ENCODE measurements around the gene SYT14.

The SYT14 gene

GRCh38 chr1:209996348-209996747 lies 58.3 kb downstream of the SYT14 start:
- no peak overlapping the region for H3K4me3 ChIP-seq (ENCODE audit: insufficient read depth, low read length, poor library complexity, severe bottlenecking)
- H3K79me2 ChIP-seq (ENCODE audit: insufficient read depth, low read length): no peaks in the 10 kb centered on the region
- no peaks in the 10 kb centered on the region for H3K27me3 ChIP-seq (ENCODE audit: low read length)
- H3F3A ChIP-seq (ENCODE audit: insufficient read depth): no peaks in the 10 kb centered on the region
- no peak overlapping the region for H3K4me2 ChIP-seq (ENCODE audit: low read depth, low read length, poor library complexity, severe bottlenecking)
- no peaks in the 10 kb centered on the region for H3K9me3 ChIP-seq (ENCODE audit: insufficient read depth, low read length)
- TF ChIP-seq EZH2phosphoT487 (conservative IDR thresholded peaks at IDR 0.05; ENCODE audit: low read length): no peak
- TF ChIP-seq CTCF (IDR thresholded peaks at IDR 0.05; ENCODE audit: insufficient read depth, low read length, poor library complexity, severe bottlenecking): no peak
- H3K27ac ChIP-seq (ENCODE audit: low read depth, low read length): no peak overlapping the region
- H3K9ac ChIP-seq (ENCODE audit: low read length): no peak overlapping the region
- no peak overlapping the region for H2AFZ ChIP-seq (ENCODE audit: low read depth, low read length, severe bottlenecking)
- no peaks in the 10 kb centered on the region for H3K36me3 ChIP-seq (ENCODE audit: low read length)
- H4K20me1 ChIP-seq (ENCODE audit: low read depth, low read length): no peaks in the 10 kb centered on the region
- H3K9me2 ChIP-seq (replicated peaks; ENCODE audit: insufficient read depth, low read length): no peaks in the 10 kb centered on the region

GRCh38 chr1:209999005-209999404 lies 61.0 kb downstream of the SYT14 start:
- Histone ChIP-seq H3K27ac (ENCODE audit: low read depth, low read length) (no peak overlapping the region), H3K9me2 (replicated peaks; ENCODE audit: insufficient read depth, low read length) (no peaks in the 10 kb centered on the region), H2AFZ (ENCODE audit: low read depth, low read length, severe bottlenecking) (no peak overlapping the region), H3K36me3 (ENCODE audit: low read length) (no peaks in the 10 kb centered on the region), H3K27me3 (ENCODE audit: low read length) (no peaks in the 10 kb centered on the region), H3K9ac (ENCODE audit: low read length) (no peak overlapping the region), H3K9me3 (ENCODE audit: insufficient read depth, low read length) (no peaks in the 10 kb centered on the region), H3K79me2 (ENCODE audit: insufficient read depth, low read length) (no peaks in the 10 kb centered on the region), H3F3A (ENCODE audit: insufficient read depth) (no peaks in the 10 kb centered on the region), H3K4me3 (ENCODE audit: insufficient read depth, low read length, poor library complexity, severe bottlenecking) (no peak overlapping the region), H4K20me1 (ENCODE audit: low read depth, low read length) (no peaks in the 10 kb centered on the region), H3K4me2 (ENCODE audit: low read depth, low read length, poor library complexity, severe bottlenecking) (no peak overlapping the region)
- no peak for TF ChIP-seq CTCF (IDR thresholded peaks at IDR 0.05; ENCODE audit: insufficient read depth, low read length, poor library complexity, severe bottlenecking)
- TF ChIP-seq EZH2phosphoT487 (conservative IDR thresholded peaks at IDR 0.05; ENCODE audit: low read length): no peak

GRCh38 chr1:210001751-210002150 lies 63.7 kb downstream of the SYT14 start:
- H3K79me2 ChIP-seq (ENCODE audit: insufficient read depth, low read length): no peaks in the 10 kb centered on the region
- no peak overlapping the region for H2AFZ ChIP-seq (ENCODE audit: low read depth, low read length, severe bottlenecking)

More at GRCh38 chr1:210001751-210002150, 63.7 kb downstream of the SYT14 start:
- H3K9ac ChIP-seq (ENCODE audit: low read length): no peak overlapping the region
- H3K9me2 ChIP-seq (replicated peaks; ENCODE audit: insufficient read depth, low read length): no peaks in the 10 kb centered on the region
- no peaks in the 10 kb centered on the region for H3K9me3 ChIP-seq (ENCODE audit: insufficient read depth, low read length)
- H3K4me3 ChIP-seq (ENCODE audit: insufficient read depth, low read length, poor library complexity, severe bottlenecking): no peak overlapping the region
- H3F3A ChIP-seq (ENCODE audit: insufficient read depth): no peaks in the 10 kb centered on the region
- no peaks in the 10 kb centered on the region for H4K20me1 ChIP-seq (ENCODE audit: low read depth, low read length)
- no peaks in the 10 kb centered on the region for H3K27me3 ChIP-seq (ENCODE audit: low read length)
- H3K4me2 ChIP-seq (ENCODE audit: low read depth, low read length, poor library complexity, severe bottlenecking): no peak overlapping the region
- no peak overlapping the region for H3K27ac ChIP-seq (ENCODE audit: low read depth, low read length)
- H3K36me3 ChIP-seq (ENCODE audit: low read length): no peaks in the 10 kb centered on the region
- TF ChIP-seq CTCF (IDR thresholded peaks at IDR 0.05; ENCODE audit: insufficient read depth, low read length, poor library complexity, severe bottlenecking) (no peak), EZH2phosphoT487 (conservative IDR thresholded peaks at IDR 0.05; ENCODE audit: low read length) (no peak)
